OCI-M1 (cell line): ENCODE results near the gene GRWD1.

Source experiments
- DNase-seq: peaks from one replicate; lab custom pipeline; 2025; lab: John Stamatoyannopoulos, UW

GRWD1 gene

GRCh38 chr19:48424694-48425219 lies 21.0 kb upstream of the GRWD1 start:
- peak; percentile 79 for DNase-seq

GRCh38 chr19:48428670-48429069 lies 17.1 kb upstream of the GRWD1 start:
- no peak for DNase-seq

GRCh38 chr19:48433337-48433736 lies 12.4 kb upstream of the GRWD1 start:
- no peak for DNase-seq

- DNase-seq: no peak
Measured at GRCh38 chr19:48436586-48436985, 9.2 kb upstream of the GRWD1 start.

GRCh38 chr19:48441360-48442050 lies 4.3 kb upstream of the GRWD1 start:
- DNase-seq: no peak

GRCh38 chr19:48442116-48443035 lies 3.4 kb upstream of the GRWD1 start:
- DNase-seq: no peak

GRCh38 chr19:48443256-48443655 lies 2.5 kb upstream of the GRWD1 start:
- no peak for DNase-seq

- no peak for DNase-seq
Measured at GRCh38 chr19:48443731-48444128, 2.1 kb upstream of the GRWD1 start.

GRCh38 chr19:48444129-48444935 lies 1.5 kb upstream of the GRWD1 start:
- peak; percentile 49 for DNase-seq

GRCh38 chr19:48444936-48445200 lies 915 bp upstream of the GRWD1 start:
- no peak for DNase-seq

GRCh38 chr19:48445256-48445605 lies 552 bp upstream of the GRWD1 start:
- peak; percentile 98 for DNase-seq

GRCh38 chr19:48446579-48446978 lies 796 bp downstream of the GRWD1 start:
- DNase-seq: no peak

GRCh38 chr19:48448563-48448962 lies 2.8 kb downstream of the GRWD1 start:
- DNase-seq: no peak

GRCh38 chr19:48450441-48450840 lies 4.7 kb downstream of the GRWD1 start:
- DNase-seq: no peak

GRCh38 chr19:48450863-48451262 lies 5.1 kb downstream of the GRWD1 start:
- no peak for DNase-seq

- DNase-seq: no peak
Measured at GRCh38 chr19:48451624-48452023, 5.8 kb downstream of the GRWD1 start.

GRCh38 chr19:48452289-48453190 lies 6.8 kb downstream of the GRWD1 start:
- no peak for DNase-seq

GRCh38 chr19:48454150-48454730 lies 8.5 kb downstream of the GRWD1 start:
- no peak for DNase-seq

- no peak for DNase-seq
Measured at GRCh38 chr19:48455171-48455907, 9.6 kb downstream of the GRWD1 start, which contains the start of gene KCNJ14. Gene KCNJ14 (plus strand): TSS chr19:48455574. CDS start chr19:48461725, 6,151 bp downstream.

GRCh38 chr19:48455908-48456562 lies 10.3 kb downstream of the GRWD1 start:
- DNase-seq: no peak
